ENCODE results near the gene LSM14A.

LSM14A gene

GRCh38 chr19:34255546-34255945 lies 83.2 kb downstream of the LSM14A start:
- TF ChIP-seq, protein P1, sequence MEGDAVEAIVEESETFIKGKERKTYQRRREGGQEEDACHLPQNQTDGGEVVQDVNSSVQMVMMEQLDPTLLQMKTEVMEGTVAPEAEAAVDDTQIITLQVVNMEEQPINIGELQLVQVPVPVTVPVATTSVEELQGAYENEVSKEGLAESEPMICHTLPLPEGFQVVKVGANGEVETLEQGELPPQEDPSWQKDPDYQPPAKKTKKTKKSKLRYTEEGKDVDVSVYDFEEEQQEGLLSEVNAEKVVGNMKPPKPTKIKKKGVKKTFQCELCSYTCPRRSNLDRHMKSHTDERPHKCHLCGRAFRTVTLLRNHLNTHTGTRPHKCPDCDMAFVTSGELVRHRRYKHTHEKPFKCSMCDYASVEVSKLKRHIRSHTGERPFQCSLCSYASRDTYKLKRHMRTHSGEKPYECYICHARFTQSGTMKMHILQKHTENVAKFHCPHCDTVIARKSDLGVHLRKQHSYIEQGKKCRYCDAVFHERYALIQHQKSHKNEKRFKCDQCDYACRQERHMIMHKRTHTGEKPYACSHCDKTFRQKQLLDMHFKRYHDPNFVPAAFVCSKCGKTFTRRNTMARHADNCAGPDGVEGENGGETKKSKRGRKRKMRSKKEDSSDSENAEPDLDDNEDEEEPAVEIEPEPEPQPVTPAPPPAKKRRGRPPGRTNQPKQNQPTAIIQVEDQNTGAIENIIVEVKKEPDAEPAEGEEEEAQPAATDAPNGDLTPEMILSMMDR (IDR thresholded peaks at IDR 0.05; ENCODE audit: low read depth, low read length, missing control alignments), result no peak
- H3K4me3 ChIP-seq (ENCODE audit: low read depth, low read length), result peak overlapping the region; percentile 73
- in situ Hi-C loops (cut with HindIII; ENCODE audit: low sequenced_read_pairs), result no loop called here
- no peak for DNase-seq (ENCODE audit: low read depth)

GRCh38 chr19:34256835-34257558 lies 84.7 kb downstream of the LSM14A start:
- no peak for DNase-seq (ENCODE audit: low read depth)
- no peak overlapping the region for H3K4me3 ChIP-seq (ENCODE audit: low read depth, low read length)
- in situ Hi-C loops (cut with HindIII; ENCODE audit: low sequenced_read_pairs), result no loop called here
- TF ChIP-seq, protein P1 (IDR thresholded peaks at IDR 0.05; ENCODE audit: low read depth, low read length, missing control alignments), result no peak

- in situ Hi-C loops (cut with HindIII; ENCODE audit: low sequenced_read_pairs), result no loop called here
- no peak for DNase-seq (ENCODE audit: low read depth)
- H3K4me3 ChIP-seq (ENCODE audit: low read depth, low read length), result no peak overlapping the region
- TF ChIP-seq, protein P1 (IDR thresholded peaks at IDR 0.05; ENCODE audit: low read depth, low read length, missing control alignments), result no peak
Measured at GRCh38 chr19:34257559-34257924, 85.2 kb downstream of the LSM14A start.

- TF ChIP-seq, protein P1 (IDR thresholded peaks at IDR 0.05; ENCODE audit: low read depth, low read length, missing control alignments), result no peak
- H3K4me3 ChIP-seq (ENCODE audit: low read depth, low read length), result no peak overlapping the region
- DNase-seq (ENCODE audit: low read depth), result no peak
- in situ Hi-C loops (cut with HindIII; ENCODE audit: low sequenced_read_pairs), result no loop called here
Measured at GRCh38 chr19:34259367-34260095, 87.2 kb downstream of the LSM14A start.

- H3K4me3 ChIP-seq (ENCODE audit: low read depth, low read length), result no peak overlapping the region
- TF ChIP-seq, protein P1 (IDR thresholded peaks at IDR 0.05; ENCODE audit: low read depth, low read length, missing control alignments), result no peak
- DNase-seq (ENCODE audit: low read depth), result no peak
- in situ Hi-C loops (cut with HindIII; ENCODE audit: low sequenced_read_pairs), result no loop called here
Measured at GRCh38 chr19:34260771-34261173, 88.5 kb downstream of the LSM14A start.

DNA sequence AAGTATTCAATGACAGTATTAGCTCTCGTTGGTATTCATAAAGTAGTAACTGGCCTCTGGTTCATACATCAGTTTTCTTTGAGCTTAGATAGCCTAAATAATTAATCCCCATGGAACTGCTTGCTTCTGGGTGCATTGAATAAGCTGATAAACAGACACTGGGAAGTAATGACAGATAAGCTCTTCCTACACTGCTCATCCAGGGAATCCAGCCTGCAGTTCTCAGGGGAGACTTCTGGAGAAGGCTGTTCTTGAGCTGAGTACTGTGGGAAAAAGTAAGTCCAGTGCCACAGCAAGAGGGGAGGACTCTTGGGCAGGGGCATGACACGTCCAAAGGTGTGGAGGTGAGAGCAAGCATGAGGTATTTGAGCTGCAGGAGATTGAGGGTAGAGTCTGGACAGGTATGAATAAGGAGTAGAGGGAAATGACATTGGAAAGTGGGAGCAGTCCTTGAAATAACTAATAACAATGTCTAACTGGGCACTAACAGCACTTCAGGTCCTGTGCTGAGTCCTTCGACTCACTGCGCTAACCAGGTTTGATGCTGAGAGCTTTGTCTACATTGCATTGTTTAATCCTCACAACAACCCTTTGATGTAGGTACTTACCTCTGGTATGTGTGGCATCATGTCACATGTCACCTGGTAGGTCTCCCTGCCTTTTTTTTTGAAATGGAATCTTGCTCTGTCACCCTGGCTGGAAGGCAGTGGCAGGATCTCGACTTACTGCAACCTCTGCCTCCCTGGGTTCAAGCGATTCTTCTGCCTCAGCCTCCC lies 89.2 kb downstream of the LSM14A start:
- H3K4me3 ChIP-seq (ENCODE audit: low read depth, low read length), result no peak overlapping the region

More for the DNA sequence above, 89.2 kb downstream of the LSM14A start:
- in situ Hi-C loops (cut with HindIII; ENCODE audit: low sequenced_read_pairs), result no loop called here
- DNase-seq (ENCODE audit: low read depth), result no peak
- TF ChIP-seq, protein P1 (IDR thresholded peaks at IDR 0.05; ENCODE audit: low read depth, low read length, missing control alignments), result no peak

All from astrocyte of the cerebellum (primary cell).